ENCODE measurements around the gene HYAL1.

The HYAL1 gene

DNA sequence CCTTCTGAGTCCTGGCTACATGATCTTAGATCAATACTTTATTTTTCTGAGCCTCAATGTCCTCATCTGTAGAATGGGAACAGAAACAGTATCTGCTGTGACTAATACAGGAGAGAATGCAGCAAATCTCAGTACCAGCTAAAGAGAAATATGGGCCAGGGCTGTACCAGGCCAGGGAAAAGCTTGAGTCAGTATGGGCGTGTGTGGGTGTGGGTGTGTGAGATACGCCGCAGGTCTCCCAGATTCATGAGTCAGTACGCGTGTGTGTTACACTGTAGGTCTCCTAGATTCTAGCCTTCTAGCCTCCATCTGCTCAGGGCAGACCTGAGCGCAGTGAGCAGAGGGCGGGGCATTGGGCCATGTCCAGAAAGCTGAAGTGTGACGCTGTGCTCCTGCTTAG, 52.2 kb downstream of the HYAL1 start:
- TF ChIP-seq, protein P1, sequence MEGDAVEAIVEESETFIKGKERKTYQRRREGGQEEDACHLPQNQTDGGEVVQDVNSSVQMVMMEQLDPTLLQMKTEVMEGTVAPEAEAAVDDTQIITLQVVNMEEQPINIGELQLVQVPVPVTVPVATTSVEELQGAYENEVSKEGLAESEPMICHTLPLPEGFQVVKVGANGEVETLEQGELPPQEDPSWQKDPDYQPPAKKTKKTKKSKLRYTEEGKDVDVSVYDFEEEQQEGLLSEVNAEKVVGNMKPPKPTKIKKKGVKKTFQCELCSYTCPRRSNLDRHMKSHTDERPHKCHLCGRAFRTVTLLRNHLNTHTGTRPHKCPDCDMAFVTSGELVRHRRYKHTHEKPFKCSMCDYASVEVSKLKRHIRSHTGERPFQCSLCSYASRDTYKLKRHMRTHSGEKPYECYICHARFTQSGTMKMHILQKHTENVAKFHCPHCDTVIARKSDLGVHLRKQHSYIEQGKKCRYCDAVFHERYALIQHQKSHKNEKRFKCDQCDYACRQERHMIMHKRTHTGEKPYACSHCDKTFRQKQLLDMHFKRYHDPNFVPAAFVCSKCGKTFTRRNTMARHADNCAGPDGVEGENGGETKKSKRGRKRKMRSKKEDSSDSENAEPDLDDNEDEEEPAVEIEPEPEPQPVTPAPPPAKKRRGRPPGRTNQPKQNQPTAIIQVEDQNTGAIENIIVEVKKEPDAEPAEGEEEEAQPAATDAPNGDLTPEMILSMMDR (IDR thresholded peaks at IDR 0.05; ENCODE audit: extremely low read depth, missing control alignments) = no peak
- no peak for DNase-seq (ENCODE audit: low spot score)

DNA sequence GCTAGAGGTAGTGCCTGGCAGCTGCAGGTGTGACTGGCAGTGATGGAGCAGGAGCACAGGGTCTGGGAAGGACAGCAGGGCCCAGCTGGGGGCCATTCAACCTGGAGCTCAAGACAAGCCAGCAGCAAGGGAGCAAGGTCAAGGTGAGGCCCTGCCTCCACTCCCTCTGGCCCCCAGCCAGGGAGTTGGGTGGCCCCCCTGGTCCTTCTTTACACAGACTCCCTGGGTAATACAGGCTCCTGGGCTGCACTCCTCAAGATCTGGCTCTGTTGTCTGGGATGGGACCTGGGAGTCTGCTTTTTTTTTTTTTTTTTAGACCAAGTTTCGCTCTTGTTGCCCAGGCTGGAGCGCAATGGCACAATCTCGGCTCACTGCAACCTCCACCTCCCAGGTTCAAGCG, 52.9 kb downstream of the HYAL1 start:
- TF ChIP-seq, protein P1 (IDR thresholded peaks at IDR 0.05; ENCODE audit: extremely low read depth, missing control alignments) = no peak
- DNase-seq (ENCODE audit: low spot score) = no peak
